K562 (cell line): ENCODE results near the gene GLTP. TPM values are rescaled to one million over a fixed set of nuclear protein-coding genes. Genes with fewer than 3 reads are reported as not detected.

Experiments
- CEBPG ChIP-seq, 3 experiments: fragments of 200-800 bp in 1 of 3; sonication (Bioruptor generic) in 1 of 3; sonication (generic) in 1 of 3; formaldehyde crosslinking in 1 of 3; IDR thresholded peaks in 2 of 3; conservative IDR thresholded peaks in 1 of 3; 2 replicates each; pipeline versions ENCODE4 v1.6.1 to v1.8.0; 2016 to 2022; ENCODE audit warnings: missing compliant biosample characterization in 2 of 3, missing genetic modification characterization in 2 of 3, mild to moderate bottlenecking in 1 of 3, missing genetic modification reagents in 1 of 3
- CHD1 ChIP-seq: fragments of 200-600 bp; sonication (generic); IDR thresholded peaks from one replicate; pipeline ENCODE4 v1.6.1; 2012; ENCODE audit warnings: mild to moderate bottlenecking, moderate library complexity, low read length, inconsistent platforms
- DLX4 ChIP-seq: fragments of 250-450 bp; sonication (Bioruptor Pico); IDR thresholded peaks from 2 replicates; pipeline ENCODE4 v1.6.1; 2021; ENCODE audit warnings: mild to moderate bottlenecking
- FOSL1 ChIP-seq: fragments of 200-800 bp; sonication (Bioruptor generic); conservative IDR thresholded peaks from 2 replicates; pipeline ENCODE4 v1.6.1; 2016; ENCODE audit warnings: missing genetic modification characterization, missing compliant biosample characterization
- GATAD2A ChIP-seq: fragments of 450-650 bp; IDR thresholded peaks from 2 replicates; pipeline ENCODE4 v1.6.1; 2017
- GTF2A2 ChIP-seq: IDR thresholded peaks from 2 replicates; pipeline ENCODE4 v1.6.1; 2016; ENCODE audit warnings: mild to moderate bottlenecking, missing genetic modification characterization, missing compliant biosample characterization
- HNRNPLL ChIP-seq: fragments of 200-400 bp; formaldehyde crosslinking; IDR thresholded peaks from 2 replicates; pipeline ENCODE4 v1.6.1; 2017; ENCODE audit warnings: low read length, low read depth, mild to moderate bottlenecking; ENCODE audit not compliant: poor library complexity, severe bottlenecking
- HSF4 ChIP-seq: fragments of 250-450 bp; sonication (Bioruptor Pico); IDR thresholded peaks from 2 replicates; pipeline ENCODE4 v2.1.2; 2022; ENCODE audit warnings: mild to moderate bottlenecking, moderate library complexity, borderline replicate concordance
- IFI16 ChIP-seq: fragments of 250-450 bp; sonication (Bioruptor Pico); IDR thresholded peaks from 2 replicates; pipeline ENCODE4 v2.1.2; 2022; ENCODE audit warnings: mild to moderate bottlenecking, inconsistent platforms
- MAFF ChIP-seq: IDR thresholded peaks from 2 replicates; pipeline ENCODE4 v1.6.1; 2012; ENCODE audit warnings: low read length, improper control_type of control experiment
- NFE2 ChIP-seq: IDR thresholded peaks from 2 replicates; pipeline ENCODE4 v1.6.1; 2014; ENCODE audit warnings: antibody characterized with exemption, low read depth
- NFIC ChIP-seq: fragments of 450-650 bp; IDR thresholded peaks from 2 replicates; pipeline ENCODE4 v1.6.1; 2017; ENCODE audit warnings: mild to moderate bottlenecking, inconsistent platforms
- RBM17 ChIP-seq: fragments of 200-400 bp; formaldehyde crosslinking; IDR thresholded peaks from 2 replicates; pipeline ENCODE4 v1.6.1; 2017; ENCODE audit warnings: low read depth, mild to moderate bottlenecking, low read length, borderline replicate concordance
- RFX7 ChIP-seq: fragments of 250-450 bp; sonication (Bioruptor Pico); IDR thresholded peaks from 2 replicates; pipeline ENCODE4 v1.5.1; 2021; ENCODE audit warnings: mild to moderate bottlenecking
- SETDB1 ChIP-seq: IDR thresholded peaks from one replicate; pipeline ENCODE4 v1.6.1; 2012; ENCODE audit warnings: low read length, control low read depth, inconsistent platforms
- SIN3A ChIP-seq, 2 experiments: fragments of 150-350 bp in 1 of 2; IDR thresholded peaks; 2 replicates each; pipeline ENCODE4 v1.6.1; 2011 to 2016; ENCODE audit warnings: borderline replicate concordance in 2 of 2, low read depth in 2 of 2, low read length in 2 of 2, mild to moderate bottlenecking in 2 of 2, moderate library complexity in 2 of 2; ENCODE audit not compliant: control insufficient read depth in 1 of 2
- SP2 ChIP-seq: IDR thresholded peaks from 2 replicates; pipeline ENCODE4 v1.6.1; 2011; ENCODE audit warnings: mild to moderate bottlenecking, low read depth, low read length, moderate library complexity; ENCODE audit not compliant: poor library complexity, severe bottlenecking; ENCODE audit errors: extremely low read depth
- TCF15 ChIP-seq: fragments of 250-450 bp; sonication (Bioruptor Pico); IDR thresholded peaks from 2 replicates; pipeline ENCODE4 v1.8.0; 2022; ENCODE audit warnings: moderate library complexity, mild to moderate bottlenecking, inconsistent platforms
- WHSC1 ChIP-seq: IDR thresholded peaks from one replicate; pipeline ENCODE4 v1.6.1; 2012; ENCODE audit warnings: low read length, control low read depth, inconsistent platforms
- ZBTB34 ChIP-seq: fragments of 250-450 bp; sonication (Bioruptor Pico); IDR thresholded peaks from 2 replicates; pipeline ENCODE4 v1.8.0; 2021; ENCODE audit warnings: mild to moderate bottlenecking, moderate library complexity
- ZNF655 ChIP-seq: fragments of 250-450 bp; sonication (Bioruptor Pico); IDR thresholded peaks from 2 replicates; pipeline ENCODE4 v1.5.0; 2021
- polyA plus RNA-seq, 8 experiments: library from polyadenylated mRNA; depleted of rRNA in 4 of 8; stranded (reverse) in 5 of 8; unstranded in 3 of 8; fragments of >200 nt; fragmentation: Nextera tagmentation in 2 of 8; fragmentation: Illumina TruSeq in 1 of 8; extraction: Ambion mirVana in 2 of 8; extraction: Trizol in 1 of 8; gene quantifications; 2 replicates each; pipeline versions ENCODE4 v1.2.1 to v1.2.3, GENCODE V29; 2011 to 2014; ENCODE audit warnings: inconsistent platforms in 1 of 8, missing spikeins in 1 of 8
- total RNA-seq, 7 experiments: library from RNA; depleted of rRNA in 6 of 7; stranded (reverse); fragments of >200 nt in 6 of 7; fragmentation: Illumina TruSeq in 2 of 7; extraction: Trizol in 2 of 7; gene quantifications; 2 replicates each; pipeline versions ENCODE4 v1.2.1 to v1.2.3, GENCODE V29; 2011 to 2021; ENCODE audit warnings: low replicate concordance in 1 of 7
- TF ChIP-seq, protein P1 (sequence below): IDR thresholded peaks from 2 replicates; pipeline ENCODE4 v1.6.1; 2011; ENCODE audit warnings: borderline replicate concordance, low read depth, mild to moderate bottlenecking, moderate library complexity, low read length; ENCODE audit not compliant: insufficient read depth, poor library complexity, severe bottlenecking

The GLTP gene
- total and polyA plus RNA-seq, 9 of the 15 experiments (the other 6 are each of a cell fraction or from before 2014, with no cell fraction given): 4.4 to 8.3 (median 6.1) TPM

GRCh38 chr12:109888179-109889020 is 8.1 kb upstream of the GLTP start (continued):
- TF ChIP-seq, protein P1, sequence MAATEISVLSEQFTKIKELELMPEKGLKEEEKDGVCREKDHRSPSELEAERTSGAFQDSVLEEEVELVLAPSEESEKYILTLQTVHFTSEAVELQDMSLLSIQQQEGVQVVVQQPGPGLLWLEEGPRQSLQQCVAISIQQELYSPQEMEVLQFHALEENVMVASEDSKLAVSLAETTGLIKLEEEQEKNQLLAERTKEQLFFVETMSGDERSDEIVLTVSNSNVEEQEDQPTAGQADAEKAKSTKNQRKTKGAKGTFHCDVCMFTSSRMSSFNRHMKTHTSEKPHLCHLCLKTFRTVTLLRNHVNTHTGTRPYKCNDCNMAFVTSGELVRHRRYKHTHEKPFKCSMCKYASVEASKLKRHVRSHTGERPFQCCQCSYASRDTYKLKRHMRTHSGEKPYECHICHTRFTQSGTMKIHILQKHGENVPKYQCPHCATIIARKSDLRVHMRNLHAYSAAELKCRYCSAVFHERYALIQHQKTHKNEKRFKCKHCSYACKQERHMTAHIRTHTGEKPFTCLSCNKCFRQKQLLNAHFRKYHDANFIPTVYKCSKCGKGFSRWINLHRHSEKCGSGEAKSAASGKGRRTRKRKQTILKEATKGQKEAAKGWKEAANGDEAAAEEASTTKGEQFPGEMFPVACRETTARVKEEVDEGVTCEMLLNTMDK: no peak
- TF ChIP-seq TCF15: no peak
- TF ChIP-seq ZBTB34 (CRISPR knock-in tag): no peak
- no peak for TF ChIP-seq SETDB1
- no peak for TF ChIP-seq DLX4 (CRISPR knock-in tag)
- no peak for TF ChIP-seq NFE2
- TF ChIP-seq WHSC1: no peak
- TF ChIP-seq RBM17: no peak
- TF ChIP-seq GTF2A2 (tag): no peak
- no peak for TF ChIP-seq GATAD2A
- peak; percentile 46; the same call in 1 of the 2 replicates for TF ChIP-seq NFIC
- TF ChIP-seq FOSL1 (tag): peak; percentile 60
- TF ChIP-seq SP2: no peak
- no peak for TF ChIP-seq IFI16
- TF ChIP-seq HSF4: no peak
- TF ChIP-seq RFX7 (CRISPR knock-in tag): no peak
- TF ChIP-seq SIN3A (IDR thresholded peaks at IDR 0.05; ENCODE audit: borderline replicate concordance in 2 of 2, control insufficient read depth in 1 of 2, low read depth in 2 of 2, low read length in 2 of 2): no peak
- no peak for TF ChIP-seq ZNF655 (CRISPR knock-in tag)
- no peak for TF ChIP-seq MAFF
- 0 out of 2 replicates have a peak, but pooled peaks have one; percentile 32 for TF ChIP-seq CEBPG (CRISPR knock-in tag; IDR thresholded peaks at IDR 0.05)
- TF ChIP-seq CEBPG (tag; conservative IDR thresholded peaks at IDR 0.05 in 1 of 2, IDR thresholded peaks at IDR 0.05 in 1 of 2): peak in 1 of 2 experiments; percentile 87; a peak in 2 of 4 replicates
- TF ChIP-seq CHD1: no peak
- no peak for TF ChIP-seq HNRNPLL
